ENCODE results near the gene SYTL5.

SYTL5 gene

DNA sequence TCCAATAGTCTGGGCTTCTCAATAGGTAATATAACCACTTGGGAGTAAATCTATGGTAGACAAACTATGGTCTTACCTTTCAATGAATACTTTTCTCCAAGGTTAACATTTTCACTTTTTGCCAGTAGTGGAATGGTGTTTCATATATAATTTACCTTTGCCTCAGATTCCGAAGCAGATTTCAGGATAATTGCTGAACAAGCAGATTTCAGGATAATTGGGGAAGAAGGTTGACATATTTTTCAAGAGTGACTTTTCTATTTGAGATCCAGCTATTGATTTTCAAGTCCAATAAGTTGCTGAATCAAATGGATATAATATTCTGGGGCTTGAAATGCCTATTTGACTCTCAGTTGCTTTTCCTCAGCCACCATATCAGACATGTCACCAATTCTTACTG lies 63.6 kb downstream of the SYTL5 start:
- no peak overlapping the region for H3K27ac ChIP-seq
- TF ChIP-seq CTCF (IDR thresholded peaks at IDR 0.05): no peak
- no peak for TF ChIP-seq ZFX (IDR thresholded peaks at IDR 0.05; ENCODE audit: borderline replicate concordance)

DNA sequence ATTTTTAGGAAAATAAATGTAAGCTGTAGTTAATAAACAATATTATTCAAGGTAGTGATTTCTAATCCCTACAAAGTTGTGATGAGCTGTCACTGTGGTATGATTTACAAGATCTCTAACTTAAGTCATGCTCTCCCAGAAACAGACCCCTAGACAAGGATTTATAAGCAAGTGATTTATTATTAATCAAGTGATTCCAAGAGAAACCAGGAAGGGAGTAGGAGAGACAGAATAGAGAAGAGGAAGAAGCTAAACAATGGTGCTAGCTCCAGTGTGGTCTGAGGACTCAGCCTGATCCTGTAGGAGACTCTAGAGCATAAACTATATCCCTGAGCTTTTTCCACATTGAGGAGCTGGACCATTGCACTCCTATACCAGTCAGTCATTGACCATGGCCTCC lies 73.1 kb downstream of the SYTL5 start:
- TF ChIP-seq CTCF (IDR thresholded peaks at IDR 0.05) (no peak), ZFX (IDR thresholded peaks at IDR 0.05; ENCODE audit: borderline replicate concordance) (no peak)
- no peak overlapping the region for H3K27ac ChIP-seq

- no peak for TF ChIP-seq CTCF (IDR thresholded peaks at IDR 0.05)
- no peak for TF ChIP-seq ZFX (IDR thresholded peaks at IDR 0.05; ENCODE audit: borderline replicate concordance)
- H3K27ac ChIP-seq: no peak overlapping the region
Measured at GRCh38 chrX:38080808-38081207, 74.5 kb downstream of the SYTL5 start.

GRCh38 chrX:38081909-38082308 lies 75.6 kb downstream of the SYTL5 start:
- TF ChIP-seq CTCF (IDR thresholded peaks at IDR 0.05): no peak
- no peak for TF ChIP-seq ZFX (IDR thresholded peaks at IDR 0.05; ENCODE audit: borderline replicate concordance)
- H3K27ac ChIP-seq: no peak overlapping the region

GRCh38 chrX:38082309-38082708 lies 76.0 kb downstream of the SYTL5 start:
- no peak overlapping the region for H3K27ac ChIP-seq

GRCh38 chrX:38085813-38086212 lies 79.5 kb downstream of the SYTL5 start:
- no peak for TF ChIP-seq ZFX (IDR thresholded peaks at IDR 0.05; ENCODE audit: borderline replicate concordance)
- no peak for TF ChIP-seq CTCF (IDR thresholded peaks at IDR 0.05)
- H3K27ac ChIP-seq: no peak overlapping the region

More at GRCh38 chrX:38082309-38082708, 76.0 kb downstream of the SYTL5 start:
- no peak for TF ChIP-seq ZFX (IDR thresholded peaks at IDR 0.05; ENCODE audit: borderline replicate concordance)
- no peak for TF ChIP-seq CTCF (IDR thresholded peaks at IDR 0.05)

- H3K27ac ChIP-seq: no peak overlapping the region
- TF ChIP-seq CTCF (IDR thresholded peaks at IDR 0.05) (no peak), ZFX (IDR thresholded peaks at IDR 0.05; ENCODE audit: borderline replicate concordance) (no peak)
Measured at GRCh38 chrX:38086451-38087215, 80.3 kb downstream of the SYTL5 start.
